NCI-H2107 treated with DMSO at 0.1 percent for 48 hours (cell line): Measurements from ENCODE around the gene LDHA.
A peak's percentile ranks its signal among the peaks of the same experiment; 100 is the strongest.

ENCODE experiments used
- DNase-seq: peaks from one replicate; lab custom pipeline; 2025; ENCODE audit not compliant: unreplicated experiment; lab: John Stamatoyannopoulos, UW

LDHA gene

DNA sequence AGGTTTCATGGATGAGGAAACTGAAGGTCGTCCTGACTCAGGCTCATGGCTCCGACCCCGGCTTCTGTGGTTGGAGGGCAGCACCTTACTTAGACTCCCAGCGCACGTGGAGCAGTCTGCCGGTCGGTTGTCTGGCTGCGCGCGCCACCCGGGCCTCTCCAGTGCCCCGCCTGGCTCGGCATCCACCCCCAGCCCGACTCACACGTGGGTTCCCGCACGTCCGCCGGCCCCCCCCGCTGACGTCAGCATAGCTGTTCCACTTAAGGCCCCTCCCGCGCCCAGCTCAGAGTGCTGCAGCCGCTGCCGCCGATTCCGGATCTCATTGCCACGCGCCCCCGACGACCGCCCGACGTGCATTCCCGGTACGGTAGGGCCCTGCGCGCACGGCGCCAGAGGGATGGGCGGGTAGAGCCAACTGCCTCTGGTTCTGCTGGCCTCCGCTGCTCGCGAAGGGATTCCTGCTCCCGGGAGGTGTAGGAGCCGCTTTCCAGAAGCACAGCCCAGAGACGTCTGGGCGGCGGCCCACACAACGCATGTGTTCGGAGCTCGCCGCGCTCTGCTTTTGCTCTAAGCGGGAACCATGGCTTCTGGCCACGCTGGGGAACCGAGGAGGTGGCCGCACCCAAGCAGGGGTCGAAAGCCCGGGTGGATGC lies at the start of gene LDHA:
Gene LDHA, plus strand, starts transcription at position 289 of the 653 bp plus-strand sequence. CDS start 2,280 bp downstream, outside the sequence.
- DNase-seq: peak; percentile 59

DNA sequence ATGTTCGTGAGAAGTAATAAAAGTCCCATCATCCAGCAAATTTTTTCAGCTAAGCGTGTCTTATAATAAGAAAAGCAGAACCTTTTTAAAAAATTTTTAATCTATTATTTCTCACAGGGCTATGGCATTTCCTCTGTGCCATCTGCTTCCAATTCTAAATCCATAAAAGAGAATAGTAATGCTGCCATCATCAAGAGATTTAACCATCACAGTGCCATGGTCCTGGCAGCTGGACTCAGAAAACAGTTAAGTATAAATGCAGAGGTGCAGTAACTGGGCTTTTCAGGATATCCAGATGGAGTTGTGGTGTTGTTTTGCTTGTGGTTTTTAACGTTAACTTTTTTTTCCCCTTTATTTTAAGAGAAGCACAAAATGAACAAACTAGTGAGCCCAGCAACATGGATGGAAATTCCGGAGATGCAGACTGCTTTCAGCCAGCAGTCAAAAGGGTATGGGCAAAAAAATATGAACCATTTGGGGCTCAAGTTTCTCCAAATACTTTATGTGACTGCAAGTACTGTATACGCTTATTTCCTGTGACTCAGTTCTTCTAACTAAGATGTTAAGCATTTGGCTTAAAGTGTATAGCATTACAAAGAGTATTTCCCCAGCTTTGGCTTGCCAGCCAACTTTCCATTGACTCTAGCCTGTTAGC lies 46.8 kb upstream of the LDHA start:
- no peak for DNase-seq

DNA sequence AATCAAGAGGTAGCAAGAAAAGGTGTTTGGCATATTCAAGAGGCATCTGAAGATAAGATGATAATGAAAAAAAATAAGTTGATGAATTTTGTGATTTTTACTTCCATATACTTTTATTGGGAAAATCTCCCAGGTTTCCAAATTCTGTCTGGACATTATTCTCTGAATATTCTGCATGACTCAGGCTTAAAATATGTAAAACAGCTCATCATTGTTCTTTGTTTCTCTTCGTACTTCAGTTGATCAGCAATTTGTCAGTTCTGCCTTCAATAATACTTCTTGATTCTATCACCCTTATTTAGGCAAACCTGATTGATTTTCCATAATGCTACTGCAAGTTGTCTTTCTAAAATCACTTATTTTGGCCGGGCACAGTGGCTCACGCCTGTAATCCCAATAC lies 41.8 kb upstream of the LDHA start:
- no peak for DNase-seq

DNA sequence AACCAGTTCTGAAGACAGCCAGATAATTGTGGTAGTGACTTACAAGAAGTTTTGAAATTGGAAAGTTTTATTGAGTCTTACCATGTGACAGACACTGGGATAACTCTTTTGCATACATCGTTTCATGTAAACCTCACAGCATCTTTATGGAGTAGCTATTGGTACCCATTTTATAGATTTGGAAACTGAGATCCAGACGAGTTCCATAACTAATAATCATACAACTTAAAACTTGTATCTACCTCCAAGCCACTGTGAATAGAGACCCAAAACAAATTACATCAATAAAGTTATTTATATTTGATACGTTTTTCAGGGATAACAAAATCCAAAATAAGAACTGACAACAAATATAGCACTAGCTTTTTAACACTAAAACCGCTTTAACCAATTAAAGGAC lies 35.7 kb upstream of the LDHA start:
- no peak for DNase-seq

DNA sequence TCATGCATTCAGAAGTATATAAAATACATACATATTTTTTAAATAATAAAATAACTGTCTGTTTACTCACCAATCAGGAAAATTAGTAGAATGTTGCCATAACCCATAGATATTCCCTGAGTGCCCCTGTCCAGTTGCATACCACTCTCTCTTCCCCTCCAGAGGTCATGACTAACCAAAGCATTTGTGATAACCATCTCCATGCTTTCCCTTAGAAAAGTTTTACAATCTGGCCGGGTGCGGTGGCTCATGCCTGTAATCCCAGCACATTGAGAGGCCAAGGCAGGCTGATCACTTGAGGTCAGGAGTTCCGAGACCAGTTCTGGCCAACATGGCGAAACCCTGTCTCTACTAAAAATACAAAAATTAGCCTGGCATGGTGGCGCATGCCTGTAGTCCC lies 33.2 kb upstream of the LDHA start:
- DNase-seq: no peak

DNA sequence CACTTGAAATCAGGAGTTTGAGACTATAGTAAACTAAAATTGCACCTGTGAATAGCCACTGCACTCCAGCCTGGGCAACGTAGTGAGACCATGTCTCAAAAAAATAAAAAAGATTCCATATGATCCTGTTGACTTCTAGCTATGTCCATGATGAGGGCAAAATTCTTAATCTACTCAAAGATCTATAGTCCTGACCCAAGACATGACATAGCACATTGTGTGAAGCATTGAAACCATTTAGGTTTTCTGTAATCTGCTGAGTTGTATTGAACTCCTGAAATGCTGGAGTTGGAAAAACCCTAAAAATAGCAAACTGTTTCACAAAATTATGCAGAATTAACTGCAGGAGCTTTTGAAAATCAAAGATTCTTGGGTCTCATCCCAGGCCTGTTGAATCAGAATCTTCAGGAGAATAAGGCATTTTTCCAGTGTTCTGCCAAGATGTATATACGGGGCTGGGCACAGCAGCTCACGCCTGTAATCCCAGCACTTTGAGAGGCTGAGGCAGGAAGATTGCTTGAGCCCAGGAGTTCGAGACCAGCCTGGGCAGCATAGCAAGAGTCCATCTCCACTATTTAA lies 29.8 kb upstream of the LDHA start:
- DNase-seq: no peak

DNA sequence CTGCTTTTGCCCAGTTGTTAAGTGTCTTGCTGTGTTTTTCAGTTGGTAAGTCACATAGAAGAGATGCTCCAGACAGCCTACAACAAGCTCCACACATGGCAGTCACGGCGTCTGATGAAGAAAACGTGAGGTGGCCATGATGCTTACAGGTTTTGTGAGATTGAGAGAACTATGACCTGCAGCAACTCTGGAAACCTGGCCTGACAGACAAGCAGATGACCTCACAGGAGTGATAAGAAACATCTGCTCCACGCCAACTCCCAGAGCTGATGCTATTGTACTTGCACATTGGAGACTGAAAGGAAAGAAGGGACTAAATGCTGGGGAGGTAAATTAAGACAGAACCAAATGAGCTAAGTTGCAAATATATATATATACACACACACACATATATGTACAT lies 28.6 kb upstream of the LDHA start:
- no peak for DNase-seq

DNA sequence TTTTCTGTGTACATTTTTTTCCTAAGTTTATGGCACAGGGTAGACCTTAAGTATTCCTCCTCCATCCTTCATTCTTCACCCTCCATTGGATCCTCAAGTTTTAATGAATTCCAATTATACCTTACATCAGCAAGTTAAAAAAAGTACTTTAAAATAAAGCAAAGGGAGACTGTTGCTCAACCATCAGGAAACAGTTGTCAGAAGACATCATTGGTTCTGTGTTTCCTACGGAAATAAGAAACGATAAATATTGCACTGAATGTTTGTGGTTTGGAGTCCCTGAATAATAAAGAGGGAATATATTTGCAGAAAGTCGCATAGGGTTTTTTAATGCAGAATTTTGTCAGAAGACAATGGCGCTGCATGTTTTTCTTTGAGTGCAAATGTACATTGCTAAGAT lies 28.1 kb upstream of the LDHA start:
- DNase-seq: no peak

DNA sequence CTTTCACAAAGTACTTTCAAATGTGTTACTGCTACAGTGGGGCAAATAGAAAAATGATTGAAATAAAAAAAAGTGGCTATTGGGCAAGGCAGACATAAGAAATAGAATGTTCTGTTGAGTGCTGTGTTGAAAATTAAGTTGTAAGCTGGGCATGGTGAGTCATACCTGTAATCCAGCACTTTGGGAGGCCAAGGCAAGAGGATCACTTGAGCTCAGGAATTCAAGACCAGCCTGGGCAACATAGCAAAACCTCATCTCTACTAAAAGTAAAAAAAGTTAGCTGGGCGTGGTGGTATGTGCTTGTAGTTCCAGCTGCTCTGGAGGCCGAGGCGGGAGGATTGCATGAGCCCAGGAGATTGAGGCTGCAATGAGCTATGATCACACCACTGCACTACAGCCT lies 26.9 kb upstream of the LDHA start:
- DNase-seq: no peak

DNA sequence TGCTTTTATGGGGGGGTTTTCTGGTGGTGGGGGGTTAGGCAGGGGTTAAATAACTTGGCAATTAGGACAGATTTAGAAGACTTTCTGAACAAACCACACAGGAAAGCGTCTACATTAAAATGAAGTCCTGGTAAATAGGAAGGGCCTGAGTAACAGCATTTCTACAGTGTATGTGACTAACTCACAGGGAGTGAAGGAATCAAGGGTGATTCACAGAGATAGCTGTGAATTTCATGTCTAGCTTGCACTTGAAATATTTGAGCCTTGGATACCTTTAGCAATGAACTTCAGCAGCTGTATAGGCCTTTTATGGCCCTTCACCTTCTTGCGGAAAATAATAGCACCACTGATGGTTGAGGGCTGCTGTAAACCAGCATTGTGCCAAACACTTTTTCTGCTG lies 26.1 kb upstream of the LDHA start:
- no peak for DNase-seq

DNA sequence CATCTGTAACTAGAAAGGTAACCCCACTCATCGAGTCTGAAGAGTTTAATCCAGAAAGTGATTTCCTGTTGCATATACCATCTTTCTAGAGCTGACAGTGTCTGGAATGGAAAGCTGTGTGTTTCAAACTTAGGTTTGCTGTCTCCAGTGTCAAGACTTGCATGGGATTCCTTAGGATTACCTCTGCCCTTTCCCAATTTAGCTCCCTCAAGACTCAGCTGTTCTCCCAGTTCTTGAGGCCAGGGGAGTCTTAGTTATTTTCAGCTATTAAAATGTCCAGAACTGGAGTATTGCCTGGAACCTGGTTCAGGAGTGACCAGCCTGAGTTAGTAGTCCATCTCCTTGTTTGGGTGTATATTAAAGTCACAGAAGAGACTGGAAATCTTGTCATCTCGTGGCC lies 25.0 kb upstream of the LDHA start:
- DNase-seq: no peak

DNA sequence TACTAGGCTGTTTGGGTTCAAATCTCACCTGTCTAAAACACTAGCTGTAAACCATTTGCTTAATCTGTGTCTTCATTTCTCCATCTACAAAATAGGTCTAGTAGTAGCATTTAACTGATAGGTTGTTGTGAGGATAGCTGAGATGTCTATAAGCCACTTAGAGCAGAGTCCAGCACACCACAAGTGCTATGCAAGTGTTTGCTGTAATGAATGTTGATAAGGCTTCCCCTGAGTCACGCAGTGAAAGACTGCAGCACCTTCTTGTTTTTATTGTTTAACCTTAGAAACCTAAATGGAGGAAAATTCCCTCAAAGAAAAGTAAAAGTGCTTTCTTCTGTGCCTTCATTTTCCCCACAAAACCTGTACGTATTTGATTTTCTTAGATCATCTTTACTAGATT lies 23.1 kb upstream of the LDHA start:
- DNase-seq: no peak

DNA sequence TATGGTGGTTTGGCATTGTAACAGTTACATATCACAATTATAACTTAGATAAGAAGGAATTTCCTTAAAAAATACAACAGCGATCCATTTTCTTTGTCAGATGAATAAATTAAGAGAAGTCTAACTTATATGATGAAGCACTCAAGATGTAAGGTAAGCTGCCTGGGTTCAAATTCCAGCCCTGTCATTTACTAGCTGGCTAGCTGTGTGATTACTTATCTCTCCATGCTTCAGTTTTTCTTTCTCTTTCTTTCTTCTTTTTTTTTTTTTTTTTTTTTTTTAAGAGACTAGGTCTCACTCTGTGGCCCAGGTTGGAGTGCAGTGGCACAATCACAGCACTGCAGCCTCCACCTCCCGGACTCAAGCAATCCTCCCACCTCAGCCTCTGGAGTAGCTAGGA lies 22.2 kb upstream of the LDHA start:
- DNase-seq: no peak

DNA sequence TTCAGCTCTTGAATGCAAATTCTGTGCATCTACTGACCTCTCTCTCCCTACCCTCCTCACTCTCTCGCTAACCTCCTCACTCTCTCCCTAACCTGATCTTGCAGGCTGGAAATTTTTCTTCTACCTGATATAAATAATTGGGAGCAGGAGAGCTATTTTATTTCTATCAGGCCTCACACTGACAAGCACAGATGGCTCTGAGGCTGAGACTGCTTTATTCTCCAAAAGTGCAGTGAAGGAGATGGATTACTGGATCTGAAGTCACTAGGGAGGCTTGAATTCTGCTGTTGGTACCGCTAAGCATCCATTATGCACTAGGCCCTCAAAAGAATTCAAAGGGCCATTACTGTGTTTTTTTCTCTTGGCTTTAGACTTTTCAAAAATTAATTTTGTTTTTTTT lies 19.4 kb upstream of the LDHA start:
- no peak for DNase-seq

DNA sequence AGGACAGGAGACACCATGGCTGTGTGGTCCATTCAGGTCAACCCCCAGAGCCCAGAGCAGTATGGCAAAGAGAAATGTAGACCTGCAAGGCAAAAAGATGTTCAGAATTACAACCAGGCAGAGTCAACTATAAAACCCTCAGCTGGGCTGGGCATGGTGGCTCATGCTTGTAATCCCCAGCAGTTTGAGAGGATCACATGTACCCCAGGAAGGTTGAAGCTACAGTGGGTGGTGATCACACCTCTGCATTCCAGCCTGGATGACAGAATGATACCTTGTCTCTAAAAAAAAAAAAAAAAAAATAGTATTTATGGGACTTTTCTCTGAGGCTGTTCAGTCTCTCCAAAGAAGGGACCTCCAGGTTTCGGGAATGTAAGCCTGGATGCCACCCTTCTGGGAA lies 18.4 kb upstream of the LDHA start:
- DNase-seq: no peak

DNA sequence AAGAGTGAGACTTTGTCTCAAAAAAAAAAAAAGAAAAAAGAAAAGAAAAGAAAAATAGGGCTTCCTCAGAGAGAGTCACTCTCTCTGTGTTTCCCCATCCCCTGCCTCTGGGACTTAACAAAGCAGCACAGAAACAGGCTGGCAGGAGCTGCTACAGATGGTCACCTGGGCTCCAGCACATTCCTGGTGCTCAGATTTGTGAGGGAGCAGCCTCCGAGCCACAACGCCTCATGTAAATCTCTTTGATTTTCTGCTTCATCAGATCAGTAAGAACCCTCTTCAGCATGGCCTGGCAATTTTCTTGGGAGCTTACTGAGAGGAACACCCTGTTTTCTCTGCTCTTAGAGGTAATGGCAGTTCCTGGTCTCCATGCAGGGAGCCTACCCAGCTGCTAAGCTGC lies 15.2 kb upstream of the LDHA start:
- DNase-seq: no peak

DNA sequence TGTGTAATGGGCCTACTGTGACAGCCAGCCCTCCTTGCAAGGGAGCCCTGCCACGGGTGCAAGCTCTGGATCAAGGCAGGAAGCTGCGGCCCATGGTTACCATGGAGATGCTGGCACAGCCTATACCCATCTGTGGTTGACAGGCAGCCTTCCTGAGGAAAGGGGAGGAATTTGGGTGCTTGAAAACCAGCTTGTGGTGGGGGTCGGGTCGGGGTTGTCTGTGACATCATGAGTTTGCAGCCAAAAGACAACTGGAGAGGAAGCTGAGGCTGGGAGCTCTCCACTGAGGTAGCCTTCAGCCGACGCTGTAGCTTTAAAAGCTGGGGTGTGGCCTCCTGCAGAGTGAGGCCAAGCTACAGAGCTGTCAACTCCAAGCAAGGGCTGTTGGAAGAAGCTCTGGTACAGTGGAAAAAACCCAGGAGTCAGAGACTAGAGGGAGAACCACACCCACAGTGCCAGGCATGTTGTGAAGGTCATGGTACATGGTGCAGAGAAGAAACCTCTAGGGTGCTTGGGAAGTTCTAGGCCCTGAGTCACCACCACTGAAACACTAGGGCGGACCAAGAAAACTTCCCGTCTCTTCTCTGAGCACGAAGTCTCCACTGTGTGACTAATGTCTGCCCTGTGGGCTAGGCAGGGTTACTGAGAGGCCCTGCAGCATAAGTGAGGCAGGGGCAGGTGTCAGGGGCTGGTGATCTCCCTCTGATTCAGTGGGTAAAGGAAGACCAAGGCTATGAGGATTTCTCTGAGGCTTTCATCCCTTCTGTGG lies 10.8 kb upstream of the LDHA start:
- DNase-seq: no peak

DNA sequence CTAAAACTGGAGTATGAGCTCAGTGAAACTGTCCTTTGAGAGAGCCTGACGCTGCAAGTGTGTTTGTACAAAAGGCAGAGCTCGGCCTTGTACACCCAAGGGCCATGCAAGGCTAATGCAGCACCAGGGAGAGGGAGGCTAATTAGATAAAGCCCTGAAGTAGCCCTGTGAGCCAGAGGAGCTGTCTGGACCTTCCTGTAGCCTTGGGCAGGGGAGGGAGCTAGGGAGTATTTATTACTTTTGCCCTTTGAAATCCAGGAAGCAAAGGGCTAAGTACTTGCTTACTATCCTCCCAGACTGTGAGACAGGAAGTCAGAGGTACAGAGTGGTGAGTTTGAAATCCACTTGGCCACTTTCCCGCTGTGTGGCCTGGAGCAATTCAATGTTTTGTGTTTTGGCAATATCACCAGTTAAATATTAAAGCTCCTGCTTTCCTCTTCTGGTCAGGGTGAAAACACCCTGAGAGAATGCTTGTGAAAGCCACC lies 10.2 kb upstream of the LDHA start:
- no peak for DNase-seq

DNA sequence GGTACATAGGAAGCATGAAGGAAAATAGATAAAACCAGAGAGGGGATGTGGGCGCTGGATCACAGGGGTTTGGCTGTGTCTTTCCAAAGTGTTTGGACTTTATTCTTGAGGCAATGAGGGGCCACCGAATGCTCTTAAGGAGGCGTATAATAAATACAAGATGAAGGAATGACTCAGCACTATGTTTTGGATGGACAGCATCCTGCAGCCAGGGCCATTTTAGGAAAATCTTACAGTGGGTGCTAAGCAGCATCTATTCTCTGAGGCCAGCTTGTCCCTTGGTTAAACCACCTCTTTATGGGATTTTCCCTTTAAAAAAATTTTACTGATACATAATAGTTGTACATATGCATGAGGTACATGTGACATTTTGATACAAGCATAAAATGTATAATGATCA lies 4.3 kb upstream of the LDHA start:
- DNase-seq: no peak

DNA sequence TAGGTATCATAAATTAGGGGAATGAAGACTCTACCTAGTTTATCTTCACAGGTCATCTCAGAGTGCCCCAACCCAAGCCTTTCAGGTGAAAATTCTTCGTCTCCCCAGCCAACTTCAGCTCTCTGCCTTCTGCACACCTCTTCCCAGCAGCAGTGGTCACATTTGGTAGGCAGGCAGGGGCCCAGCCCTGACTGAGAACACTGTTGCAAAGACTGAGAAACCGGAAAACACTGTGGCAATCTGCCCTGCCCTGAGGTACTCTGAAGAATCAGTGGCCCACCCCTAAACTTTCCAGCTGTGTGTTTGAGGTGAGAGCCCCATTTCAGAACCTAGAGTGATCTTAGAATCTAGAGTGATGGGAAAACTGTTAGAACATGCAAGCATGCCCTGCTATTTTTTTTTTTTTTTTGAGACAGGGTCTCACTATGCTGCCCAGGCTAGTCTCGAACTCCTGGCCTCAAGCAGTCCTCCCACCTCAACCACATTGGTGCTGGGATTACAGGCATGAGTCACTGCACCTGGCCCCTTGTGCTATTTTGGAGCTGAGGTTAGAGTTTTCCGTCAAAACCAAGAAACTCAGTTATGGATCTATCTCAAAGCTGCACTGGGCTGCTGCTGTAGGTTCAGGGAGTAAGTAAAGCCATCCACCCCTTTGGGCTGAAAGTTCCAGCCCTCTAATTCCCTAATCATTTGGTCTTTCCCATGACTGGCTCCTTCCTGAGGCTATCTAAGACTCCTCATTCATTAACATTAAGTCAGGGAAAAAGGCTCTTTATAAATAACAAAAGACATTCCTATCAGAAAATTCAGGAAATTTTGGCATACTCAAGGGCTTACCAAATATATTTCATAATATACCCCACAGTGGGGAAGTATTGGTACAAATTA lies 1.7 kb upstream of the LDHA start:
- DNase-seq: no peak
